Measurements from ENCODE around the gene PERM1. TPM values are rescaled to one million over a fixed set of nuclear protein-coding genes. Genes with fewer than 3 reads are reported as not detected.

Gene PERM1
- total RNA-seq, 1 experiment from 2014 or later = not detected

DNA sequence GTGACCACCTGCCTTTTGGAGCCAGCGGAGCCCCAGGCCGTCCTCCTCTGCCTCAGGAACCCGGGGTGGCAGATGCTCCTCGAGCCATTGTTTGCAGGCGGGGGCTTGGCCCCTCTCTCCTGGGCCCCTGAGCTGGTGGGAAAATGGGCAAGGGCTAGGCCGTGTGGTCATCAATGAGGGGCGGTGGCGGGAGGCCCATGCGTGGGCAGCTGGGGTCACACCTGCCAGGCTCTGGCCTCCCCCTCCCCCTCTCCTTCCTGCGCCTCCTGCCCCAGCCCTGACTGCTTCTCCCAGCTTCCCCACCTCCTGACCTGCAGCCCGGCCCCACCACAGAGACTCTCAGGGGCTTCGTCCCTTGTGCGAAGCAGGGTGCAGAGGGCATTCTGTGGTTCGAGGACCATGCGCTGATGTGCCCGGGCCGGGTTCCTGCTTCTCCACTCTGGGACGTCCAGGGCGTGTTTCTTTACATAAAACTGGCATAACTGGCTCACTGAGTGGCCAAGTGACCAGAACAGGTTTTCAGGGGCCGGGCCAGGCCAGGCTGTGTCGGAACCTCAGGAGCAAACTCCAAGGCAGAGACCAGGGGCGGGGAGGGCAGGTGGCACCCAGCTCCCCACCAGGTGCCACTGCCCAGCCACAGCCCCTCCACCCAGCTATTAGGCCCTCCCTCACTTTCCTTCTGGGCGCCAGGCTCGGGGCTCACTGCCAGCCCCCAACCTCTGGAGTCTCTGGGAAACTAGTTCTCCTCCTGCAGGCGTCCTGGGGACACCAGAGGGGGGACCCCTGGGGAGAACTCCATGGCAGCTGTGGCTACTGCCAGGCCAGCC lies 48.9 kb downstream of the PERM1 start:
- Mint-ChIP-seq H3K27ac (no peak overlapping the region), H3K4me1 (peaks cover 10% of the 10 kb centered on the region), H3K9me3 (no peaks in the 10 kb centered on the region), H3K4me3 (no peak overlapping the region), H3K36me3 (no peaks in the 10 kb centered on the region), H3K27me3 (ENCODE audit: low read depth) (peaks cover 85% of the 10 kb centered on the region)
- ATAC-seq (no peak), DNase-seq (ENCODE audit: low spot score) (no peak)
- POLR2A ChIA-PET = interaction anchor here (0.8 to 1.0 kb wide), 2 partner anchors 10 to 12 kb away, joined by 3 read pairs; no protein-coding TSS in a partner anchor
- CTCF ChIA-PET = interaction anchor here (0.7 to 1.8 kb wide), 5 partner anchors 12 to 126 kb away, joined by 3 to 6 read pairs (median 4); partner anchors contain the start of gene HES4
- TF ChIP-seq CREM (CRISPR knock-in tag; IDR thresholded peaks at IDR 0.05) (no peak), CBFB (CRISPR knock-in tag; IDR thresholded peaks at IDR 0.05; ENCODE audit: low read depth) (no peak), ZNF138 (CRISPR knock-in tag; conservative IDR thresholded peaks at IDR 0.05) (no peak), RELA (CRISPR knock-in tag; IDR thresholded peaks at IDR 0.05; ENCODE audit: borderline replicate concordance) (no peak), PRRX2 (CRISPR knock-in tag; IDR thresholded peaks at IDR 0.05) (no peak), RORB (CRISPR knock-in tag; IDR thresholded peaks at IDR 0.05) (no peak)
- TF ChIP-seq, protein P1, sequence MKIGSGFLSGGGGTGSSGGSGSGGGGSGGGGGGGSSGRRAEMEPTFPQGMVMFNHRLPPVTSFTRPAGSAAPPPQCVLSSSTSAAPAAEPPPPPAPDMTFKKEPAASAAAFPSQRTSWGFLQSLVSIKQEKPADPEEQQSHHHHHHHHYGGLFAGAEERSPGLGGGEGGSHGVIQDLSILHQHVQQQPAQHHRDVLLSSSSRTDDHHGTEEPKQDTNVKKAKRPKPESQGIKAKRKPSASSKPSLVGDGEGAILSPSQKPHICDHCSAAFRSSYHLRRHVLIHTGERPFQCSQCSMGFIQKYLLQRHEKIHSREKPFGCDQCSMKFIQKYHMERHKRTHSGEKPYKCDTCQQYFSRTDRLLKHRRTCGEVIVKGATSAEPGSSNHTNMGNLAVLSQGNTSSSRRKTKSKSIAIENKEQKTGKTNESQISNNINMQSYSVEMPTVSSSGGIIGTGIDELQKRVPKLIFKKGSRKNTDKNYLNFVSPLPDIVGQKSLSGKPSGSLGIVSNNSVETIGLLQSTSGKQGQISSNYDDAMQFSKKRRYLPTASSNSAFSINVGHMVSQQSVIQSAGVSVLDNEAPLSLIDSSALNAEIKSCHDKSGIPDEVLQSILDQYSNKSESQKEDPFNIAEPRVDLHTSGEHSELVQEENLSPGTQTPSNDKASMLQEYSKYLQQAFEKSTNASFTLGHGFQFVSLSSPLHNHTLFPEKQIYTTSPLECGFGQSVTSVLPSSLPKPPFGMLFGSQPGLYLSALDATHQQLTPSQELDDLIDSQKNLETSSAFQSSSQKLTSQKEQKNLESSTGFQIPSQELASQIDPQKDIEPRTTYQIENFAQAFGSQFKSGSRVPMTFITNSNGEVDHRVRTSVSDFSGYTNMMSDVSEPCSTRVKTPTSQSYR (CRISPR knock-in tag; IDR thresholded peaks at IDR 0.05) = no peak
- TF ChIP-seq, protein P2, sequence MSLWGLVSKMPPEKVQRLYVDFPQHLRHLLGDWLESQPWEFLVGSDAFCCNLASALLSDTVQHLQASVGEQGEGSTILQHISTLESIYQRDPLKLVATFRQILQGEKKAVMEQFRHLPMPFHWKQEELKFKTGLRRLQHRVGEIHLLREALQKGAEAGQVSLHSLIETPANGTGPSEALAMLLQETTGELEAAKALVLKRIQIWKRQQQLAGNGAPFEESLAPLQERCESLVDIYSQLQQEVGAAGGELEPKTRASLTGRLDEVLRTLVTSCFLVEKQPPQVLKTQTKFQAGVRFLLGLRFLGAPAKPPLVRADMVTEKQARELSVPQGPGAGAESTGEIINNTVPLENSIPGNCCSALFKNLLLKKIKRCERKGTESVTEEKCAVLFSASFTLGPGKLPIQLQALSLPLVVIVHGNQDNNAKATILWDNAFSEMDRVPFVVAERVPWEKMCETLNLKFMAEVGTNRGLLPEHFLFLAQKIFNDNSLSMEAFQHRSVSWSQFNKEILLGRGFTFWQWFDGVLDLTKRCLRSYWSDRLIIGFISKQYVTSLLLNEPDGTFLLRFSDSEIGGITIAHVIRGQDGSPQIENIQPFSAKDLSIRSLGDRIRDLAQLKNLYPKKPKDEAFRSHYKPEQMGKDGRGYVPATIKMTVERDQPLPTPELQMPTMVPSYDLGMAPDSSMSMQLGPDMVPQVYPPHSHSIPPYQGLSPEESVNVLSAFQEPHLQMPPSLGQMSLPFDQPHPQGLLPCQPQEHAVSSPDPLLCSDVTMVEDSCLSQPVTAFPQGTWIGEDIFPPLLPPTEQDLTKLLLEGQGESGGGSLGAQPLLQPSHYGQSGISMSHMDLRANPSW (CRISPR knock-in tag; conservative IDR thresholded peaks at IDR 0.05; ENCODE audit: low read depth) = no peak

DNA sequence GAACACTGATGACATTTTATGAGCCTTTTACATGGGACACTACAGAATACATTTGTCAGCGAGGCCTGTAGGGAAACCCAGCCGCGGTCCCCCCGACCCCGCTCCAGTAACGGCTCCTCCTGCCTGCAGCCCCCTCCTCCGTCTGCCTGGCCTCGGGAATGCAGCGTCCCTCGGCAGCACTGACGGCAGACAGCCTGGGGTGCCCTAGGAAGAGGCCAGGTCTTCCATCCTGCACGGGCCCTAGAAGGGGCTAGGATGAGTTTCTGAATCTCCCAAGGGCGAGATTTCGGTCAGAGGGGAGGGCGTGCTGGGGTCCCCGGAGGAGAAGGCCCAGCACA lies 49.8 kb downstream of the PERM1 start:
- Mint-ChIP-seq H3K4me1 (peaks cover 10% of the 10 kb centered on the region), H3K9me3 (no peaks in the 10 kb centered on the region), H3K27me3 (ENCODE audit: low read depth) (peaks cover 87% of the 10 kb centered on the region), H3K4me3 (no peak overlapping the region), H3K27ac (no peak overlapping the region), H3K36me3 (no peaks in the 10 kb centered on the region)
- no peak for TF ChIP-seq ELF4 (CRISPR knock-in tag; IDR thresholded peaks at IDR 0.05; ENCODE audit: low read depth)
- no peak for TF ChIP-seq JAZF1 (CRISPR knock-in tag; IDR thresholded peaks at IDR 0.05)
- TF ChIP-seq, protein P3, sequence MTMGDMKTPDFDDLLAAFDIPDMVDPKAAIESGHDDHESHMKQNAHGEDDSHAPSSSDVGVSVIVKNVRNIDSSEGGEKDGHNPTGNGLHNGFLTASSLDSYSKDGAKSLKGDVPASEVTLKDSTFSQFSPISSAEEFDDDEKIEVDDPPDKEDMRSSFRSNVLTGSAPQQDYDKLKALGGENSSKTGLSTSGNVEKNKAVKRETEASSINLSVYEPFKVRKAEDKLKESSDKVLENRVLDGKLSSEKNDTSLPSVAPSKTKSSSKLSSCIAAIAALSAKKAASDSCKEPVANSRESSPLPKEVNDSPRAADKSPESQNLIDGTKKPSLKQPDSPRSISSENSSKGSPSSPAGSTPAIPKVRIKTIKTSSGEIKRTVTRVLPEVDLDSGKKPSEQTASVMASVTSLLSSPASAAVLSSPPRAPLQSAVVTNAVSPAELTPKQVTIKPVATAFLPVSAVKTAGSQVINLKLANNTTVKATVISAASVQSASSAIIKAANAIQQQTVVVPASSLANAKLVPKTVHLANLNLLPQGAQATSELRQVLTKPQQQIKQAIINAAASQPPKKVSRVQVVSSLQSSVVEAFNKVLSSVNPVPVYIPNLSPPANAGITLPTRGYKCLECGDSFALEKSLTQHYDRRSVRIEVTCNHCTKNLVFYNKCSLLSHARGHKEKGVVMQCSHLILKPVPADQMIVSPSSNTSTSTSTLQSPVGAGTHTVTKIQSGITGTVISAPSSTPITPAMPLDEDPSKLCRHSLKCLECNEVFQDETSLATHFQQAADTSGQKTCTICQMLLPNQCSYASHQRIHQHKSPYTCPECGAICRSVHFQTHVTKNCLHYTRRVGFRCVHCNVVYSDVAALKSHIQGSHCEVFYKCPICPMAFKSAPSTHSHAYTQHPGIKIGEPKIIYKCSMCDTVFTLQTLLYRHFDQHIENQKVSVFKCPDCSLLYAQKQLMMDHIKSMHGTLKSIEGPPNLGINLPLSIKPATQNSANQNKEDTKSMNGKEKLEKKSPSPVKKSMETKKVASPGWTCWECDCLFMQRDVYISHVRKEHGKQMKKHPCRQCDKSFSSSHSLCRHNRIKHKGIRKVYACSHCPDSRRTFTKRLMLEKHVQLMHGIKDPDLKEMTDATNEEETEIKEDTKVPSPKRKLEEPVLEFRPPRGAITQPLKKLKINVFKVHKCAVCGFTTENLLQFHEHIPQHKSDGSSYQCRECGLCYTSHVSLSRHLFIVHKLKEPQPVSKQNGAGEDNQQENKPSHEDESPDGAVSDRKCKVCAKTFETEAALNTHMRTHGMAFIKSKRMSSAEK (CRISPR knock-in tag; IDR thresholded peaks at IDR 0.05; ENCODE audit: borderline replicate concordance) = no peak
- no peak for TF ChIP-seq GABPB1 (CRISPR knock-in tag; IDR thresholded peaks at IDR 0.05)
- TF ChIP-seq ATF1 (CRISPR knock-in tag; IDR thresholded peaks at IDR 0.05) = no peak
- TF ChIP-seq, protein P4, sequence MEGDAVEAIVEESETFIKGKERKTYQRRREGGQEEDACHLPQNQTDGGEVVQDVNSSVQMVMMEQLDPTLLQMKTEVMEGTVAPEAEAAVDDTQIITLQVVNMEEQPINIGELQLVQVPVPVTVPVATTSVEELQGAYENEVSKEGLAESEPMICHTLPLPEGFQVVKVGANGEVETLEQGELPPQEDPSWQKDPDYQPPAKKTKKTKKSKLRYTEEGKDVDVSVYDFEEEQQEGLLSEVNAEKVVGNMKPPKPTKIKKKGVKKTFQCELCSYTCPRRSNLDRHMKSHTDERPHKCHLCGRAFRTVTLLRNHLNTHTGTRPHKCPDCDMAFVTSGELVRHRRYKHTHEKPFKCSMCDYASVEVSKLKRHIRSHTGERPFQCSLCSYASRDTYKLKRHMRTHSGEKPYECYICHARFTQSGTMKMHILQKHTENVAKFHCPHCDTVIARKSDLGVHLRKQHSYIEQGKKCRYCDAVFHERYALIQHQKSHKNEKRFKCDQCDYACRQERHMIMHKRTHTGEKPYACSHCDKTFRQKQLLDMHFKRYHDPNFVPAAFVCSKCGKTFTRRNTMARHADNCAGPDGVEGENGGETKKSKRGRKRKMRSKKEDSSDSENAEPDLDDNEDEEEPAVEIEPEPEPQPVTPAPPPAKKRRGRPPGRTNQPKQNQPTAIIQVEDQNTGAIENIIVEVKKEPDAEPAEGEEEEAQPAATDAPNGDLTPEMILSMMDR (IDR thresholded peaks at IDR 0.05) = no peak
- ChIA-PET CTCF (no interaction called here), POLR2A (no interaction called here)
- no peak for ATAC-seq
- DNase-seq (ENCODE audit: low spot score) = no peak

All from WTC11 (cell line).